ENCODE data around the gene GREB1.

Gene GREB1

DNA sequence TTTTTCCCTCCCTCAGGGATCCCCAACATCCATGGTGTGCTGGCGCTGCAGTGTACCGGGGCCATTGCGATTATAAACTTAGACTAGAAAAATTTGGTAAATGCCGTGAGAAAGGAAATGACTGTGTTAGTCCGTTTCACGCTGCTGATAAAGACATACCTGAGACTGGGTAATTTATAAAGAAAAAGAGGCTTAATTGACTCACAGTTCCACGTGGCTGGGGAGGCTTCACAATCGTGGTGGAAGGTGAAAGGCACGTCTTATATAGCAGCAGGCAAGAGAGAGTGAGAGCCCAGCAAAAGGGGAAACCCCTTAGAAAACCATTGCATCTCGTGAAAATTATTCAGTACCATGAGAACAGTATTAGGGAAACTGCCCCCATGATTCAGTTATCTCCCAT, 91.8 kb downstream of the GREB1 start:
- TF ChIP-seq, protein P1, sequence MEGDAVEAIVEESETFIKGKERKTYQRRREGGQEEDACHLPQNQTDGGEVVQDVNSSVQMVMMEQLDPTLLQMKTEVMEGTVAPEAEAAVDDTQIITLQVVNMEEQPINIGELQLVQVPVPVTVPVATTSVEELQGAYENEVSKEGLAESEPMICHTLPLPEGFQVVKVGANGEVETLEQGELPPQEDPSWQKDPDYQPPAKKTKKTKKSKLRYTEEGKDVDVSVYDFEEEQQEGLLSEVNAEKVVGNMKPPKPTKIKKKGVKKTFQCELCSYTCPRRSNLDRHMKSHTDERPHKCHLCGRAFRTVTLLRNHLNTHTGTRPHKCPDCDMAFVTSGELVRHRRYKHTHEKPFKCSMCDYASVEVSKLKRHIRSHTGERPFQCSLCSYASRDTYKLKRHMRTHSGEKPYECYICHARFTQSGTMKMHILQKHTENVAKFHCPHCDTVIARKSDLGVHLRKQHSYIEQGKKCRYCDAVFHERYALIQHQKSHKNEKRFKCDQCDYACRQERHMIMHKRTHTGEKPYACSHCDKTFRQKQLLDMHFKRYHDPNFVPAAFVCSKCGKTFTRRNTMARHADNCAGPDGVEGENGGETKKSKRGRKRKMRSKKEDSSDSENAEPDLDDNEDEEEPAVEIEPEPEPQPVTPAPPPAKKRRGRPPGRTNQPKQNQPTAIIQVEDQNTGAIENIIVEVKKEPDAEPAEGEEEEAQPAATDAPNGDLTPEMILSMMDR (IDR thresholded peaks at IDR 0.05; ENCODE audit: low read depth, low read length), result no peak
- H3K4me3 ChIP-seq (ENCODE audit: low read depth, low read length), result no peak overlapping the region

DNA sequence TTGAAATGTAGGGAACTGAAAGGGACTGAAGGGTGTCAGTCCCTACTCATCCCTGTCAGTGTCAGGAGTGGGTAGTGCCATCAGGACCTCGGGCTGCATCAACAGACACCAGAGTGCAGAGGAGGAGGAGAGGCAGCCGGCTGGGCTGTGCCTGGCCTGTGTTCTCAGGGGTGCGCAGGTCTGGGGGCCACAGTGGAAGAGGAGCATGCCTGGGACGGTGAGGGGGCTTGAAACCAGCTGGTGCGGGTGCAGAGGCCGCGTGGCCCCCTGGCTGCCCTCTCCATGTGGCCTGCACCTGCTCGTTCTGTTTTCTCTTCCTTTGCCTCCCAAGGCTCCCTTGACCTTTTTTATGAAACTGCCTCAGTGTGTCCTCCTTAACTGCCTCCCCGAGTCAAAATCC, 94.8 kb downstream of the GREB1 start:
- TF ChIP-seq, protein P1 (IDR thresholded peaks at IDR 0.05; ENCODE audit: low read depth, low read length), result no peak
- no peak overlapping the region for H3K4me3 ChIP-seq (ENCODE audit: low read depth, low read length)

DNA sequence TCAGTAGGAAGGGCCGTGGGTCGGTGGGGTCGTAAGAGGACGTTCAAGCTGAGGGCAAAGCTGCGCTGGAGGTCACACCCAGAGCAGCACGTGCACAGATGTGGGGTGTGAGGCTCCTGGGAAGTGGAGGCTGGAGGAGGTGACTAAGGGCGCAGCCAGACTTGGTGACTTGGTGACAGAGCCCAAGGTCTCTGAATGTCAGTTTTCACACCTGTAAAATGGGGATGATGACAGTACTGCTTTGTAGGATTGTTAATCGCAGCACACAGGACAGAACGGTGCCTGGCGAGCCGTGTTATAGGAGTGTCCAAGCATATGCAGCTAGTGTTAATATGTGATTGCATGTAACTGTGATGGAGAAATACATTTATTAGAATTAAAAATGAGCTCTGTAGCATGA, 95.4 kb downstream of the GREB1 start:
- TF ChIP-seq, protein P1 (IDR thresholded peaks at IDR 0.05; ENCODE audit: low read depth, low read length), result no peak
- no peak overlapping the region for H3K4me3 ChIP-seq (ENCODE audit: low read depth, low read length)

DNA sequence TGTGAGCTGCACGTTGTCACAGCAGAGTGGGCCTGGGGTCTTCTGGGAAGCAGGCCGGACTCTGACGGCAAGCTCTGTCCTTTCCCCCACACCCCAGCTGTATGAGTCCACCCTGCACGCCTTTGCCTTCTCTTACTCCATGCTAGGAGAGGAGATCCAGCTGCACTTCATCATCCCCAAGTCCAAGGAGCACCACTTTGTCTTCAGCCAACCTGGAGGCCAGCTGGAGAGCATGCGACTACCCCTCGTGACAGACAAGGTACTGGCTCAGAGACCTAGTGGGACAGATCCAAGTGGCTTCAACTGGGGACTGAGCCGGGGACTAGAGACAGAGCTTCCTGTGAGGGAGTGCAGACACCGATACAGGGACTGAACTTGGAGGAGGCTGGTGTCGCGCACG, 96.0 kb downstream of the GREB1 start:
- TF ChIP-seq, protein P1 (IDR thresholded peaks at IDR 0.05; ENCODE audit: low read depth, low read length), result no peak
- no peak overlapping the region for H3K4me3 ChIP-seq (ENCODE audit: low read depth, low read length)

DNA sequence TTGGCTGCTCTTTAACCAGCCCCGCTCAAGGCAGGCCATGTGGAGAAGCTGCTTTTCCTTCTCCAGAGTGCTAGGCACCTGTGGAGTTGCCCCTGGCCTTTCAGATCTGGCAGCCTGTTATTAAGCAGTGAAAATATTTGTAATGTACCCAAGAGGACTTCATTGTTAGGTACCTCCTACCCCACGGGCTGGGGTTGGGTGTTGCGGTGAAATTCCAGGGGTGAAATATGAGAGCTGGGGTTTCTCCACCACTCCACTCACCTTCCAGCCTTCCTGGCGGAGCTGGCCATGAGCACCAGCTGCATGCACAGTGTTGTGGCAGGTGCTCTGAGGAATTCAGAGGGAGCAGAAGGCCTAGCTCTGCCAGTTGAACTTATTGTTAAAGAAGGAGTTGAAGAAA, 97.0 kb downstream of the GREB1 start:
- TF ChIP-seq, protein P1 (IDR thresholded peaks at IDR 0.05; ENCODE audit: low read depth, low read length), result no peak
- H3K4me3 ChIP-seq (ENCODE audit: low read depth, low read length), result no peak overlapping the region

DNA sequence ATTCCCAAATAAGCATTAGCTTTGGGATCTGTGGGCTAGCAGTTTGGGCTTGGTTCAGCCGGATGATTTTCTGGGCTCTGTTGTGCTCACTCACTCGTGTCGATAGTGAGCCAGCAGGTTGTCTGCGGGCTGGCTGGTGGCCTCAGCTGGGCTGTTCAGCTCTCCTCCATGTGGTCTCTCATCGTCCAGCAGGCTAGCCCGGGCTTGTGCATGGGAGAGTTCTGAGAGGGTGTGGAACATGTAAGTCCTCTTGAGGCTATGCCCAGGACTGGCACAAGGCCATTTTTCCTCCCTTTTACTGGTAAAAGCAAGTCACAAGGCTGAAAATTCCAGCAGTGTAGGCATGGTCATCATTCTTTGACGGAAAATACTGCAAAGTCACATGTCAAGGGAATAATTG, 97.6 kb downstream of the GREB1 start:
- no peak overlapping the region for H3K4me3 ChIP-seq (ENCODE audit: low read depth, low read length)
- TF ChIP-seq, protein P1 (IDR thresholded peaks at IDR 0.05; ENCODE audit: low read depth, low read length), result no peak

DNA sequence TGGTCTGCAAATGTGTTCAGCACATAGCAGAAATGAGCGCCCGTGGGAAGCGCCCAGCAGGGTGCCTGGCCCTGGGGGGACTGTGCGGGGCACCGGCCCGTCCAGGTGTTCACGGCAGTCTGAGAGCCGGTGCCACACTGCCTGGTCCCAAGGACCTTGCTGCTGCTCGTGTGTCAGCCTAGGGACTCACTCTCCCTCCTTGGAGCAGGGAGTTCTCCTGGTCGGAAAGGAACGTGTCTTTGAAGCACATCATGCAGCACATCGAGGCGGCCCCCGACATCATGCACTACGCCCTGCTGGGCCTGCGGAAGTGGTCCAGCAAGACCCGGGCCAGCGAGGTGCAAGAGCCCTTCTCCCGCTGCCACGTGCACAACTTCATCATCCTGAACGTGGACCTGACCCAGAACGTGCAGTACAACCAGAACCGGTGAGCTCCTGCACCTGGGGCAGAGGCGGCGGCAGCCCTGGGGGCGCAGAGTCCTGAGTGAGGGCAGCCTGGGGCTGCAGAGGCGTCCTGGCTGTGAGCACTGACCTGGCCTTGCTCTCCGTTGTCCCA, 100.2 kb downstream of the GREB1 start:
- no peak overlapping the region for H3K4me3 ChIP-seq (ENCODE audit: low read depth, low read length)
- TF ChIP-seq, protein P1 (IDR thresholded peaks at IDR 0.05; ENCODE audit: low read depth, low read length), result no peak

All from WI38 (cell line).